Stimulated activated CD8-positive, alpha-beta memory T cell treated with anti-CD3 and anti-CD28 coated beads, Interleukin-15, amount 100 ng/mL, for 24 hours (primary cell): Measurements from ENCODE around the gene CCDC187.
A peak's percentile ranks its signal among the peaks of the same experiment; 100 is the strongest.

Experiments
- DNase-seq: peaks from one replicate; pipeline ENCODE4 v3.0.0-alpha.2; 2020; ENCODE audit warnings: low read depth

The CCDC187 gene

DNA sequence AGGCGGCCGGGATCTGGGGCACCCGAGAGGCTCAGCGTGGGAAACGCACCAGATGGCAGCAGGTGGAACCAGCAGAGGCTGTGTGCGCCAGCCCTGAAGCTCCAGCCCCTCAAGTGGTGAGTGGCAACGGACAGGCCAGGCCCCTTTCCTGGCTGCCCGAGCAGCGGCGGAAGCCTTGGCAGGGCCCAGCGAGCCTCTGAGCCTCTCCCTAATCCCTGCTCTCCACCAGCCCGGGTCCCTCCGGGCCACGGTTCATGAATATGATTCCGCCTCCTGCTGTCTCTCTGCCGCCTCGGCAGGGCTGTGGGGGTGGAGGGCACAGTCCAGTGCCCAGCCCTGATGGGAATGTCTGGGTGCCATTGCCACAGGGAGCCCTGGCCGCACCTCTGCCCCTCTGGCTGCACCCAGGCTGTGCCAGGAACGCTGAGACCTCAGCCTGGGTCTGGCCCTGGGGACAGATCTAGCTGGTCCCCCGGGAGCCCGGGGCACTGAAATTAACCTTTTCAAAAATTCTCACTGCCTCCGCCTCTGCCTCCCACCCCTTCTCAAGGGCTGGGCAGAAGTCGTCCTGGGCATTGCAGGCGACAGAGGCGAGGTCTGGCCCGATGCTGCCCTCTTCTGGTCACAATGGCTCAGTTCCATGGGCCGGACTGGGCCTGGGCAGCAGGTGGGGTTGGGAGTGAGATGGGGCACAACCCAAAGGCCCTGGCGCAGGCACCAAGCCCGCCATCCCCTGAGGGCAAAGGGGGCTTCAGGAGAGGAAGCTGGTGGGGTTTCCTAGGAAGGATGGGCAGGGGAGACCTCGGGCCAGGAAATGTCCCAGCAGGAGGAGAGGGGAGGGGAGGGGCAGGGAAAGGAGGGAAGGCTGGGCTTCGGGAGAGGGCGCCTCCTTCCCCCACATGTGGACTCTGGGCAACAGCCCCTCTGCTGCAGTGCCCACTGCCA, 20.3 kb downstream of the CCDC187 start:
- peak; percentile 56 for DNase-seq

DNA sequence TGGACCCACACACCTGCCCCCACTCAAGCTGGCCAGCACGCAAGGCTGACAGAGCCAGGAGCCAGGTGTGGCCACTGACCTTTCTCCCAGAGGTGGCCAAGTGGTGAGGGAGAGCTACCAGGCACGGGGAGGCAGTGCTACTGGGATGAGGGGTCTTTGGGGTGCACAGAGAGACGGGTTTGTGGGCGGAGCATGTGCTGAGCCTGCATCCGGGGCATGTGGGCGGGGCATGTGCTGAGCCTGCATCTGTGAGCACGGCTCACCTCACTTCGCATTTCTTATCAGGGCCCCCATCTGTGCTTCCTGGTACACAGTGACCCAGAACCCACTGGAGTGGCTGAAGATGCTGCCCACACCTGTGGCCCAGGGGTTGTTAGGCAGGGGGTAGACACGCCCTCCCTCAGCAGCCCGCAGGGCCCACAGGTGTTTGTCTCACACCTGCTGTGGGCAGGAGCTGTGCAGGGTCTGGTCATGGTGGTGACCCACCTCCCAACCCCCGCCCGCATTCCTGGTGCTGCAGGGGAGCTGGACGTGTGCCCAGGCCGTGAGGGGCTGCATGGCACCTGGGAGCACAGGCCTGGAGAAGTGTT, 21.5 kb downstream of the CCDC187 start:
- no peak for DNase-seq

DNA sequence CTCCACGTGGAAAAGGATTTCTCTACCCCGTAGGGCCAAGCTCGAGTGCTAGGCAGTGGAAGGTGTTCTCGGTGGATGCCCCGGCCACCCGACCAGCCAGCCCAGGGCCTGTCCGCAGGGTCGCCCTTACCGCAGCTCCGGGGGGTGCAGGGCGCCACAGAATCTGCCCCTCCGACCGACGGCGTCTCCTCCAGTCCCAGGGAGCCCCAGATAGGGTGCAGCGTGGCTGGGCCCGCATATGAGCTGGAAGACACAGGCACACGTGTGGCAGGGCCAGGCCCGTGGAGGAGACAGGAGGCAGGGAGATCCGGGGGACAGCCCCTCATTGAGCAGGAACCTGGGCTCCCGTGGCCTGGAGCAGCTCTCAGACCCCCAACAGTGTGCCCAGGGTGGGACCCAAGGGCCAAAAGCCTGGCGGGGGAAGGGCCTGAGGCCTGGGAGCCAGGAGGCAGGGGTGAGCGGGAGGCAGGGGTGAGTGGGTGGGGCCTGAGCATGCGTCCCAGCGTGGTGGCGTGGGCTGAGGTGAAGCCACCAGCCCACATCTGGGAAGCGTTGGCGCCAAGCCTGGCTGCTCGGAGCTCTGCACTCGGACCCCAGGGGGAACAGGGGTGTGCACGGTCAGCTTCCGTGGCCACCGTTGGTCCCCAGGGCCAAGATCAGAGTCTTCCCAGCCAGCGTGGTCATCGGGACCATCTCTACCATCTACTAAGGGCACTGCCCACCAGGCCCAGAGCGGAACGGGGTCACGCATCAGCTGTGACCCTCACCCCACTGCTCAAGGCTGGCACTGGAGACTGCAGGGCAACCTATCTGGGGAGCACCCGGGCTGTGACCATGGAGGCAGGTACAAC, 22.2 kb downstream of the CCDC187 start:
- no peak for DNase-seq

DNA sequence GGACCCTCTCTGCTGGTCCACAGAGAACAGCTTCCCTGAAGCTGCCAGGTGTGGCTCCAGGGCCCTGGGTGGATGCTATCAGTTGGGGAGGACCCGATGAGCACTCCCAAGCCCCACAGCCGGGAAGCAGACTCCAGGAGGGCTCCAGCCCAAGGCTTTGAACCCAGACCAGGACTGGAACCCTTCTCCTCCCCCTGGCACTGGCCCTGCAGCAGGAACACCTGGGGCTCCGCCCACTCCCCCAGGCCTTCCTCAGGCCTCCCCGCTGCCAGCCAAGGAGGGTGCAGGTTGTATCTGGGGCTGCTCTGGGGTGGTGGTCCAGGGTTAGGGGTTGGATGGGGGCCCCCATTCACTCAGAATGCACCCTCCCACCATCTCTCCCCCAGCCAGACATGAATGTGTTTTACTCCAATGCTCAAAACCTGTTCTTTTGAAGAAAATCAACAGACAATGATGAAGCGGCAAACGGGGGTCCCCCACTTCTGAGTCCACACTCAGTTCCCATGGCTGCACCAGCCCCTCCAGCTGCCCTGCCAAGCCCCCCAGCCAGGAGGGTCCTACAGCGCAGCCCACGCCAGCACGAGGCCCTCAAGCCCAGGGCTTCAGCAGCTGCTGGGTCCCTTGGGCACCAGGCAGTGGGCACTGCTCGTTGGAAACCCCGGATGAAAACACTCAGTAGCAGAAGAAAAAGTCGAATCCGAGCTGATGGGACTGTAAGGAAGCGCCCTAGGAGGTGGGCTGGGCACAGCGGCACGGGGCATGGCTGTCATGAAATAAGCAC, 23.2 kb downstream of the CCDC187 start:
- DNase-seq, result no peak

DNA sequence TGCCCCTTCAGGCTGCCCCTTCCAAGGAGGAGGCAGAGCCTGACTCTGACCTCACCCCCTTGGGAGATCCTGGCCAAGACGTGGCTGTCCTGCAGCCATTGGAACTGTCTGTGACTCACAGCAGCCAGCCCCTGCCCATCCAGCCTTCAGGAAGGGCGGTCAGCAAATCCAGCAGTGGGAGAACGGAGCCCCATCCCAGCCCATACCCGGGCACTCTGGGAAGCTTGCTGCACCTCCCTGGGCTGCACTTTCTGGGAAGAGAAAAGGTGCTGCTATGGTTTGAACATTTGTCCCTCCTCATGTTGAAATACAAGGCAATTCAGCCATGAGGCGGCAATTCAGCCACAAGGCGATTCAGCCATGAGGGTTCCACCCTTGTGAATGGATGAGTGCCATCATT, 24.4 kb downstream of the CCDC187 start:
- DNase-seq, result no peak

DNA sequence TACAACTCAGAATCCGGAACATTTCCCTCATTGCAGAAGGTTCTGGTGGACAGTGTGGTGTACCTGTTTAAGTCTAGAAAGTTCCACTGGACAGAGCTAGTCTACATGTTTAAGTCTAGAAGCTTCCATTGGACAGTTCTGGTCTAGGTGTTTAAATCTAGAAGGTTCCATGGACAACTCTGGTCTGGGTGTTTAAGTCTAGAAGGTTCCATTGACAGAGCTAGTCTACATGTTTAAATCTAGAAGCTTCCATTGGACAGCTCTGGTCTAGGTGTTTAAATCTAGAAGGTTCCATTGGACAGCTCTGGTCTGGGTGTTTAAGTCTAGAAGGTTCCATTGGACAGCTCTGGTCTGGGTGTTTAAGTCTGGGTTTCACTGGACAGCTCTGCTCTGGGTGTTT, 25.0 kb downstream of the CCDC187 start:
- no peak for DNase-seq

DNA sequence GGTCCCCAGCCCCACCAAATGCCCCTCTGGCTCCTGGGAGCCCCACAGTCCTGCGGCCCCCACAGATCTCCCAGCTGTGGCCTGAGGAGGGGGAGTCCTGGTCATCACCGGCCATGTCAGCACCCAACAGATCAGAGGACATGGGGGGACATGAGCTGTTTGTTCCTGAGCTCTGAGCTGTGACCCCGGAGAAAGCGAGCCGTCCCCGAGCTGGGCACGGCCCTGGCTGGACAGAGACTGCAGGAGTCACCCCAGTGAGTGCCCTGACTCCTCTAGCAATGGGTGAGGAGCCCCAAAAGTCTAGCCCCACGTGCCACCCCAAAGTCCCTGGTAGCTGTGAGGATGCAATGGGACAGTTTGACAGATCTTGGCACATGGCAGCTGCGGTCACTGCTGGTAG, 25.7 kb downstream of the CCDC187 start:
- no peak for DNase-seq

DNA sequence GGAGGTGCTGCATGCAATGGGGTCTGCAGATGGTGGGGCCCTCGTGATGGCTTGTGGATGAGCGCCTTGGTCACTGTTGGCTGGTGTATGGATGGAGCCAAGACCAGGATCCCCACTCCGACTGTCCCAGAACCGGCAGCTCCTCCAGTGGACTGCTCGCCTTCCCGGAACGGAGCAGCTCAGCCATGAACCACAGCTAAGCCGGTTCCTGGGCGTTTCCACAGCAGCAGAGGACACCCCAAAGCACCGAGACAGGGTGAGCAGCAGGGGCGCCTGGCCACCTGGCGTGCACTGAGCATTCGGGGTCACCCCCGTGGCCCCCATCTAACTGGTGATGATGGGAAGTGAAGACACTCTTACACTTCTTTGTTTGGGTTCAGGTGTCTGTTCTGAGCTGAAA, 26.1 kb downstream of the CCDC187 start:
- no peak for DNase-seq

DNA sequence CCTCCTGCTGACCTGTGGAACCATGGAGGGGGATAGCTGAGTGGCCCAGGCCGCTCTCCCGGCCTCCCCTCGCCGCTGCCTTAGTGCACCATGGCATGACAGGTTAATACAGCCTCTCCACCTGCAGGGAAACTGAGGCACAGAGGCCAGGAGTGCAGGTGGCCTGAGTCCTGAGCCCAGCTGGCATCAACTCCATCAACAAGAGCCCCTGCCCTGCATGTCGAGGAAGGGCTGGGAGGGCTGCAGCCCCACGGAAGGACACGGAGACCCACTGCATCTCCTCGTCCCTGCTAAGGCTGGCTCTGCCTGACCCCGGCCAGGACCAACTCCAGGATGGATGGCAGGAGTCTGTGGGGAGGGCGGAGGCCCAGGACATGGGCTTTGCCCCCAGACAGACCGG, 27.2 kb downstream of the CCDC187 start:
- DNase-seq, result no peak

DNA sequence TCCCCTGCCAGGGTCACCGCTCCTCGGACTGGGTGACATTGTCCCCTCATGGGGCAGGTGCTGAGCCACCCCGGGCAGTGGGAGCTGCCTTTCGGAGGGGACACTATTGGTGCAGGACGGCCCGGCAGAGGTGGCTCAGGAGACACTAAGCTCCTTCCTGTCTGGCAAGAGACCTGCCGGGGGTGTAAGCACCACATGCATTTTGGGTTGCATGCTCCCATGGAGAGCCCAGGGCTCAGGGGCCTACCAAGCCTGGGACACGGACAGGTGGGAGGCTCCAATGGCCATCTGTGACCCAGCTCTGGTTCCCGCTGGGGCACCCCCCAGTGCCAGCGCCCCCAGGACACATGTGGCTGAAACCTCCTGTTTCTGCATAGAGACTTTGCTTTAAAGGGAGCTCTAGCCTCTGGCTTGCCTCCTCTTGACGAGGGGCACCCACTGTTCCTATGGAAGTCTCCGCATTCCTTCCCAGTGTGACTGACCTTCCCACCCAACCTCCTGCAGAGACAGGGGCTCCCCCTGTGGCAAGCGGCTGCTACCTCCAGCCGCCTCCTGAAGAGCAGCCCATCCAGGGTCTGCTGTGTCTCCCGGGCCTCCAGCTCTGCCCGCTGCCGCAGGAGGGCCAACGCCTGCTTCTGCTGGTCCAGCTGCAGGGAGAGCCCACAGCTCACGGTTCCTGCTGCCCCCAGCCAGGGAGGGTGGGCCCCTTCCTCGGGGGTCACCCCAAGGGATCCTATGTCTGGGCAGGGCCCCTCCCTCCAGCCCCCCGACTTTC, 28.1 kb downstream of the CCDC187 start:
- DNase-seq, result no peak

DNA sequence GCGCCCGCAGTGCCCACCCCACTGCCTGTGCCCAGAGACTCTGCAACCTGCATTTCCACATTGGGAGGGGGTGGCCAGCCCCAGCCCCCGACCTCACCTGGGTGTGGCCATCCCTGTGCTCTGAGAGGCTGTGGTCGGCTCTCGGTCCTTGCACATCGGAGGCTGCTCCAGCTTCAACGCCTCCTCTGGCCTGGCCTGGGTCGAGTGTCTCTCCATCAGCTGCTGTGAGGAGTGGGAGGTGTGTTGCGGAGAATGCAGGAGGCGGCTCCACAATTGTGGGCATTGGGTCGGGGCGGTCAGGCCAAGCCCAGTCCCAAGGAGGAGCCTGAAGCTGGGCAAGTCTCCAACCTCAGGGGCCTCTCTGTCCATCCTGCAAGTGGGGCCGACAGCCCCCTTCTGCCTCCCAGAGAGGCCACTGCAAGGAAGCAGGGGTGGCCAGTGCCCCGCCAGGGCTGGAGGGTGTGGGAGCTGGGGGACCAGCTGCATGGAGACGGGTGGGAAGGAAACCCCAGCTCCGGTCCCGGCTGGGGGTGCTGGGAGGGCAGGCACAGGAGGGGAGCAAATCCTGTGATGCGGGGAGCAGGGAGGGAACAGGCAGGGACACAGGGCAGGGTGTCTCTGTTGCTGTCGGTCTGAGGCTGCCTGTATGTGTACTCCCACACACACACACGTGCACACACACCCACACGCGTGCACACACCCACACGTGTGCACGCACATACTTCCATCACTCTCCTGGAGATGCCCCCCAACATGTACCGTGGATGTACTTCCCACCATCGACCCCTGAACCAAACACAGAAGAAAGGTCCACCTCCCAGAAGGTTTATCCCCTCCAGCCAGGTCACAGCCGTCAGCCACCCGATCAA, 28.9 kb downstream of the CCDC187 start:
- DNase-seq, result no peak

DNA sequence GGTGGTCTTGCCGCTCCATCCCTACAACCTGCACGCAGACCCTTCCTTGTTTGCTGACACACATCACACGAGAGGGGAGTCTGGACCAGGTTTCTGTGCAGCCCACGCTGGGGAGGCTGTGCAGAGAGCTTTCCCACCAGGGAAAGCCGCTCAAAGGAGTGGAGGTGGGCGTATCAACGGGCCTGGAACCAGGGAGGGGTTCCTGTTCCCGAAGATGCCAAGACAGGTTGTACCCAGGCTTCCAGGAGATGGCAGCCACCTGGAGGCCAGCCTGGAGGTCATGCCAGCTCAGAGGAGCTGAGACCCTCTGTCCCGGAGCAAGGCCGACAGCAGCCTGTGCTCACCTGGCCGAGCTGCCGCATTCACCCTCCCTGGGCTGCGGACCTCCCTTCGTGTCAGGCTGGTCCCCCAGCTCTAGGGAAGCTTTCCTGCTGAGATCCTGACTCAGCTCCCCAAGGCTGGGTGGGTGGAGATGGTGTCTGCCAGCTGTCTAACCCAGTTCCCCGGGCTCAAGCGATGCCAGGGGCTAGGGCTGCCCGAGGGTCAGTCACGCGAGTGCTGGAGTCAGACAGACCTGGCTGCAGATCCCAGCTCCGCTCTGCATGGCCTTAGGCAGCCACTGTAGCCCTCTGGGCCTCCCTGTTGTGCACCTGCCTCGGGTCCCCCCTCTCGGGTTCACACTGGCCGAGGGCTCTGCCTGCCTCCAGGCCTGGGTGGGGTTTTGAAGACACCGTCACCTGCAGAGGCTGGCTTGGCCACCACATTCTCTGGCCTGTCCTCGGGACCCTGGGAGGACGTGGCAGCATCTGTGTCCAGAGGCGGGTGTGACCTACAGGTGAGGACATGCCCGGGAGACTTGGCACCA, 29.7 kb downstream of the CCDC187 start:
- no peak for DNase-seq

DNA sequence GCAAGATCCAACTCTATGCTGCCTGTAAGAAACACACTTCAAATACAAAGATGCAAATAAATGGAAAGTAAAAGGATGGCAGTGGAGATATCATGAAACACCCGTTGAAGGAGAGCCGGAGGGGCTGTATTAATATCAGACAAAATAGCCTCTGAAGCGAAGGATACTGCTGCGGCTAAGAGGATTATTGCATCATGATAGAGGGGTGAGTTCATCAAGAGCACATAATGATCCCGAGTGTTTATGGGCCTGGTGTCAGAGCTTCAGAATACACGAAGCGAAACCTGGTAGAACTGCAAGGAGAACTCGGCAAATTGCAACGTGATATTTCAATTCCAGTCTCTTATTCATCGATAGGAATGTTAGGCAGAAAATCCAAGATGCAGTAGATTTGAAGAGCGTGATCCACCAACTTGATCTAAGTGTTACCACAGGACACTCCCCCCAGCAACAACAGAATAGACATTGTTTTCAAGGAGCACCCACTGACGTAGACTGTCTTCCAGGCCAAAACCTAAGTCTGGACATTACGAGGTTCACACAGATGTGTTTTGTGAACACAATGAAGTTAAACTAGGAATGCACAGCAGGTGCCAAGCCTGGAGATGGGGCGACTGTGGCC, 30.5 kb downstream of the CCDC187 start:
- no peak for DNase-seq

DNA sequence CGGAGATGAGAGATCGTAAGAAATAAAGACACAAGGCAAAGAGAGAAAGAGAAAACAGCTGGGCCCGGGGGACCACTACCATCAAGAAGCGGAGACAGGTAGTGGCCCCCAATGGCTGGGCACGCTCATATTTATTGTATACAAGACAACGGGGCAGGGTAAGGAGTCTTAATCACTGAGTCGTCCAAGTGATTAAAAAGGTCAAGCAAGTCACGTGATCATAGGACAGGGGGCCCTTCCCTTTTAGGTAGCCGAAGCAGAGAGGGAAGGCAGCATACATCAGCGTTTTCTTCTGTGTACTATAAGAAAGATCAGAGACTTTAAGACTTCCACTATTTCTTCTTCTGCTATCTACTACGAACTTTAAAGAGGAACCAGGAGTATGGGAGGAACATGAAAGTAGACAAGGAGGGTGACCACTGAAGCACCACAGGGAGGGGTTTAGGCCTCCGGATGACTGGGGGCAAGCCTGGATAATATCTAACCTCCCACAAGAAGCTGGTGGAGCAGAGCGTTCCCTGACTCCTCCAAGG, 33.7 kb downstream of the CCDC187 start:
- no peak for DNase-seq

DNA sequence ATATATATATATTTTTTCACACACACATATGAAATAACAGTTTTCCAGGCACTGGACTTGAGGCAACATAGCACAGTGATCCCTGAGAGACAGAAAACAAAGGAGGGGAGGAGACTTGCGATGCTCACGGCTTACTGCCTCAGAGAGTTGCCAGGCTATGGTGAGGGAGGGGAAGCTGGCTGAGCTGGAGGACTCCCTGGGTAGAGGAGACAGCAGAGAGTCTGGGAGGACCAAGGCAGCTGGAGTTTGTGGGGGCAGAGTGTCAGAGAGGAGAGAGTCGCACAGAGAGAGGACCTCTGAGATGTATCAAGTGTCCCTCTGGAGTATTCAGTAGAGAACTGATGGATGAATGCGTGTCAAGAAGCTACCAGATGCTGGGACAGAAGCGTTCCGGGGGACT, 35.2 kb downstream of the CCDC187 start:
- no peak for DNase-seq

DNA sequence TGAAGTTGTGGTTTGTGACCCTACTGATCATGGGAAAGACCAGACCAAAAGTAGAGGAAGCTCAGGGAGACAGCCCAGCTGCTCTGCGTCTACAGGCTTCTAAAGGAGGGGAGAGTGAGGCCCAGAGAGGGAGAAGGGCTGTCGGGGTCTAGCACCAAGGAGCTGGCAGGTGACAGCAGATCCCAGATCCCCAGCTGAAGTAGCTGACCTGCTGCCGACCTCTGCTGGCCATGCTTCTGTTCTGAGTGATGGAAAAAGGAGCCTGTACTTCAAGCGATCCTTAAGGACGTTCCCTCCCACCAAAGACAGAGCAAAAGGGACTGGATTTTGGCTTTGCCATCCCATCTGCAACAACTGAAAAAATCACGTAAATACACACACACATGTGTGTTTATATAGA, 35.6 kb downstream of the CCDC187 start:
- no peak for DNase-seq

DNA sequence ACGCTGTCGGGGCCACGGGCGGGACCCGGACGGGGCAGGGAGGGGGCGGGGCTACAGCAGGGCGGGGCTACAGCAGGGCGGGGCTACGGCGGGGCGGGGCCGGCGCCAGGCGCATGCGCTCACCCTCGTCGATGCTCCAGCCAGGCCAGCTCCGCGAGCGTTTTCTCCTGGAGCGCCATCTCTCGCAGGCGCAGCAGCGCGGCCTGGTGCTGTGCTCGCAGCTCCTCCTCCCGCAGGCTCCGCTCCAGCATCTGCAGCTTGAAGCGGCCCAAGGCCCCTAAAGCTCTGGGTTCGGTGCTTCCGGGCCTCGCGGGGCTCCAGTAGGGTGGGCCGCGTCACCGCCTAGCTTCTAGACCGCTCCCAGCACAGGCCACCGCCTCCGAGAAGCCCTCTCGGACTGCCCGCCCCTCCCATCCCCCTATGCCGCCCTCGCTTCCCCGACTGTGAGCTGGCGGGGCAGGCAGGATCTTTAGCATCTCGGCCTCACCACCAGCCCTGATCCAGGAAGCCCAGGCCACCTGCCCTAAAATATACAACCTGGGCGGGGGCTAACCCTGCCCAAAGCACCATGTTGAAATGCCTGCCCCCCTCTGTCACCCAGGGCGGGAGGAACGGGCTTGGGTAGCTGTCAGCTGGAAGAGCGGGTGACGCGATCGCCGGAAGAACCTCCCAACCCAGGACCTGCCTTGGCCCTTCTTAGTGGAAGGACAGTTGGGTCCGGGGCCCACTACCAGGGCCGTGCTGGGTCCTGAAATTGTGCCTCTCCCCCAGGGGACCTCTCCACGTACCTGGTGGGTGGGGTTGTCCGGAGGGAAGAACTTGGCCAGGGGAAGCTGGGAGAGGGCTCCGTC, 36.4 kb downstream of the CCDC187 start:
- DNase-seq, result peak; percentile 83
